Skin of body (tissue), 2 donors: ENCODE results near the gene NUB1. TPM values are rescaled to one million over a fixed set of nuclear protein-coding genes. Genes with fewer than 3 reads are reported as not detected.
"Not testable (repeated sequence)": the region's sequence is repeated elsewhere in the genome, so short reads cannot be mapped to it uniquely, and the experiment has no call there.

ENCODE experiments used
- DNase-seq: peaks from one replicate; lab custom pipeline; 2025; lab: John Stamatoyannopoulos, UW
- total RNA-seq: library from RNA; depleted of rRNA; stranded (reverse); fragments of >200 nt; gene quantifications from one replicate; pipeline ENCODE4 v1.2.3, GENCODE V29; 2014

The NUB1 gene, protein sequence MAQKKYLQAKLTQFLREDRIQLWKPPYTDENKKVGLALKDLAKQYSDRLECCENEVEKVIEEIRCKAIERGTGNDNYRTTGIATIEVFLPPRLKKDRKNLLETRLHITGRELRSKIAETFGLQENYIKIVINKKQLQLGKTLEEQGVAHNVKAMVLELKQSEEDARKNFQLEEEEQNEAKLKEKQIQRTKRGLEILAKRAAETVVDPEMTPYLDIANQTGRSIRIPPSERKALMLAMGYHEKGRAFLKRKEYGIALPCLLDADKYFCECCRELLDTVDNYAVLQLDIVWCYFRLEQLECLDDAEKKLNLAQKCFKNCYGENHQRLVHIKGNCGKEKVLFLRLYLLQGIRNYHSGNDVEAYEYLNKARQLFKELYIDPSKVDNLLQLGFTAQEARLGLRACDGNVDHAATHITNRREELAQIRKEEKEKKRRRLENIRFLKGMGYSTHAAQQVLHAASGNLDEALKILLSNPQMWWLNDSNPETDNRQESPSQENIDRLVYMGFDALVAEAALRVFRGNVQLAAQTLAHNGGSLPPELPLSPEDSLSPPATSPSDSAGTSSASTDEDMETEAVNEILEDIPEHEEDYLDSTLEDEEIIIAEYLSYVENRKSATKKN
- 28.5 TPM for total RNA-seq

DNA sequence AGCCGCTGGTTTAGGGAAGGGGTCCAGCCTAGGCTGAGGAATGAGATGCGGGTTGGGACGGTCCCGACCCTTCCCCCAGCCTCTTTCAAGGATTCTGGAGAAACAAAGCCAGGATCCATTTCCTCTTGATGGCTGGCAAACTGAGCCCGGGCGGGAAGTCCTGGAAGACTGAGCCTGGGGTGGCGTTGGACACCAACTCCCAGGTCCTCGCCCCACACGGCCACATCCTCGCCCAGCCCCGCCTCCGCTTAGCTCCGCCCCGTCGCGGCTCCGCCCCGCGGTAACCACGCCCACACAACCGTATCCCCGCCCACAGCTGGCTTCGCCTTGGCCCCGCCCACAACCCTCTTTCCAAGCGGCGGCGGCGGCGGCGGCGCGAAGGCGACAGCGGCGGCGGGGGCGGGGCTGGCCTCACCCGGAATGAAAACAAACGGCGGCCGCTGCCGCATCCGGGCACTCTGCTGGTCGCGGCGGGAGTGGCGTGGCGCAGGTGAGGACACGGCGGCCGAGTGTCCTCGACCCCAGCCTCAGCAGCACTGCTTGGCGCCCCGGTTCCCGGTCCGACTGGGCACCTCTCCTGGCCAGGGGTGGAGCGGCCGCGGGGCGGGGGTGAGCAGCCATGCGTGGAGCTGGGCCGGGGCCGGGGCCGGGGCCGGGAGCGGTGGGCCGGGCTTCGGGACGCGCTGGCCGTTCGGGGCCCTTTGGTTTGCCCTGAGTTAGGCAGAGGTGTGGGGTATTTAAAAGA, at the start of gene NUB1:
TSS of gene NUB1 (plus strand) at position 456 of the 745 bp plus-strand sequence. CDS start 3,538 bp downstream, outside the sequence.
- peak; percentile 71 for DNase-seq

DNA sequence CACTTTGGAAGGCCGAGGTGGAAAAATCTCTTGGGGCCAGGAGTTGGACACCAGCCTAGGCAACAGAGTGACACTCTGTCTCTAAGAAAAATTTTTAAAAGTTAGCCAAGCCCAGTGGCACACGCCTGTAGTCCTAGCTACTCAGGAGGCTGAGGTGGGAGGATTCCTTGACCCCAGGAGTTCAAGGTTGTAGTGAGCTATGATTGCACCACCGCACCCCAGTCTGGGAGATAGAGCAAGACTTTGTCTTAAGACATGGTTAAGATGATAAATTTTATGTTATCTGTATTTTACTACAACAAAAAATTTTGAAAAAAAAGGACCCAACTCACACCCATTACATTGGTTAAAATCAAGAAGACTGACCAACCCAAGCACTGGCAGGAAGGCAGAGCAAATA, 48.8 kb upstream of the NUB1 start:
- no peak for DNase-seq

DNA sequence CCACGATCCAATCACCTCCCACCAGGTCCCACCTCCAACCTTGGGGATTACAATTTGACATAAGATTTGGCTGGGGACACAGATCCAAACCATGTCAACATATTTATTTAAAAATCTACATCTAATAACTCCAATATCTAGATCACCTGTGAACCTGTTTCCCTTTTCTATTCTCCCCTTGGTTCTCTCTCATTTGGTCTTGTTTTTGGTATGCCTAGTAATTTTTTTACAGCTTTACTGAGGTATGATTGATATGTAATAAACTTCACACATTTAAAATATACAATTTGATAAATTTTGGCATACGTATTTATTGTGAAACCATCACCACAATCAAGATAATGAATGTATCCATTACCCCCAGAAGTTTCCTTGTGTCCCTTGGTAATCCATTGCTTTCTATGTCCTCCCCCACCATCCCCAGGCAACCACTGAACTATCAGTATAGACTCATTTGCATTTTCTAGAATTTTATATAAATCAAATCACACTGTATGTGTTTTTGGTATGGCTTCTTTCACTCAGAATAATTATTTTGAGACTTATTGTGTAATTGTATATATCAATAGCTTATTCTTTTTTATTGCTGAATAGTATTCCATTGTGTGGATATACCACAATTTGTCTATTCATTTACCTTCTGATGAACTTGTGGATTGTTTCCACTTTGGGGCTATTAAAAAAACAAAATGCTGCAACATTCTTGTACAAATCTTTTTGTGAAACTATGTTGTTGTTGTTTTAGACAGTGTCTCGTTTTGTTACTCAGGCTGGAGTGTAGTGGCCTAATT, 45.2 kb upstream of the NUB1 start:
- no peak for DNase-seq

DNA sequence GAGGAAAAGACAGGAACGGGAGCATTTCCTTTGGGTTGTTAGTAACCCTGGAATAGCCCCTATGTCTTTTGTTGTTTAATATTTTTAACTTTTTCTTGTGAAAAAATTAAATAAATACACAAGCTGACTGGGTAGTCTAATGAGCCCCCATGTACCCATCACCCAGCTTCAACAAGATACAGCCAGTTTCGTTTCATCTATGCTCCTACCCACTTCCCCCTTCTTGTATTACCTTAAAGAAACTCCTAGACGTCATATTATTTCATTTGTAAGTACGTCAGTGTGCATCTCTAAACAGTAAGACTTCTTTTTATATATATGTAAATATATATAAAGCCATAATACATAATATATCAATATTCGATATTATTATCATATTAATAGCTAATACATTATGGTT, 42.8 kb upstream of the NUB1 start:
- DNase-seq = no peak

DNA sequence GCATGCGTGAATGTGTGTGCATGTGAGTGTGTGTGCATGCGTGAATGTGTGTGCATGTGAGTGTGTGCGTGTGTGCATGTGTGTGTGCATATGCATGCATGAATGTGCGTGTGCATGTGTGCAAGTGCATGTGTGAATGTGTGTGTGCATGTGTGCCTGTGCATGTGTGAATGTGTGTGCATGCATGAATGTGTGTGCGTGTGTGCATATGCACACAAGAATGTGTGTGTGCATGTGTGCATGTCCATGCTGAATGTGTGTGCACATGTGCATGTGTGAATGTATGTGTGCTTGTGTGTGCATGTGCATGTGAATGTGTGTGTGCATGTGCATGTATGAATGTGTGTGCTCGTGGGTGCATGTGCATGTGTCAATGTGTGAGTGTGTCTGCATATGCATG, 42.1 kb upstream of the NUB1 start:
- DNase-seq = no peak

DNA sequence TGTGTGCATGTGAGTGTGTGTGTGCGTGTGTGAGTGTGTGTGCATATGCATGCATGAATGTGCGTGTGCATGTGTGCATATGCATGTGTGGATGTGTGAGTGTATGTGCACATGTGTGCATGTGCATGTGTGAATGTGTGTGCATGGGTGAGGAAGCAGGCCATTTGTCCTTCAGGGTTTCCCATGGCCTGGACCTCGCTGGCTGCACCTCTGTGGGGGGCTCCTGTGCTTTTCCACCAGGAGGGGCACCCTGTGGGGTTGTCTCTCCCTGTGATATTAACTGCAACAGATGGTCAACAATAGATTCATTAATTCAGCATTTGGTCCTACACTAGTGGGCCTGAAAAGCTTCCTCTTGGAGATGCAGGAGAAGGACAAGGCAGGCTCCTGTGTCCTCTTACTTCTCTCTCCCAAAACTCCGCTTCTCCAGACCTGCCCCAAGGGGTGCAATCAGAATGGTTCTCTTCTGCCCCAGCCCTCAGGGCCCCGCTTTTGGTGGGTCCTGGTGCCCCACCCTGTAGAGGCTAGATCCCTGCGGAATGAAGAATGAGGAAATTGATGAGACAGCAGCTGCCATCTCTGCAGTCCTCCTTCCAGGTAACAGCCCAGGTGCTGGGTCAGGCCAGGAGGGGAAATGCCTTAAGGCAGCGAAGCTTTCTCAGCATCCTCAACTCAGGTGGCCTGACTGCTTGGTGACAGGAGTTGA, 41.5 kb upstream of the NUB1 start:
- DNase-seq = no peak

DNA sequence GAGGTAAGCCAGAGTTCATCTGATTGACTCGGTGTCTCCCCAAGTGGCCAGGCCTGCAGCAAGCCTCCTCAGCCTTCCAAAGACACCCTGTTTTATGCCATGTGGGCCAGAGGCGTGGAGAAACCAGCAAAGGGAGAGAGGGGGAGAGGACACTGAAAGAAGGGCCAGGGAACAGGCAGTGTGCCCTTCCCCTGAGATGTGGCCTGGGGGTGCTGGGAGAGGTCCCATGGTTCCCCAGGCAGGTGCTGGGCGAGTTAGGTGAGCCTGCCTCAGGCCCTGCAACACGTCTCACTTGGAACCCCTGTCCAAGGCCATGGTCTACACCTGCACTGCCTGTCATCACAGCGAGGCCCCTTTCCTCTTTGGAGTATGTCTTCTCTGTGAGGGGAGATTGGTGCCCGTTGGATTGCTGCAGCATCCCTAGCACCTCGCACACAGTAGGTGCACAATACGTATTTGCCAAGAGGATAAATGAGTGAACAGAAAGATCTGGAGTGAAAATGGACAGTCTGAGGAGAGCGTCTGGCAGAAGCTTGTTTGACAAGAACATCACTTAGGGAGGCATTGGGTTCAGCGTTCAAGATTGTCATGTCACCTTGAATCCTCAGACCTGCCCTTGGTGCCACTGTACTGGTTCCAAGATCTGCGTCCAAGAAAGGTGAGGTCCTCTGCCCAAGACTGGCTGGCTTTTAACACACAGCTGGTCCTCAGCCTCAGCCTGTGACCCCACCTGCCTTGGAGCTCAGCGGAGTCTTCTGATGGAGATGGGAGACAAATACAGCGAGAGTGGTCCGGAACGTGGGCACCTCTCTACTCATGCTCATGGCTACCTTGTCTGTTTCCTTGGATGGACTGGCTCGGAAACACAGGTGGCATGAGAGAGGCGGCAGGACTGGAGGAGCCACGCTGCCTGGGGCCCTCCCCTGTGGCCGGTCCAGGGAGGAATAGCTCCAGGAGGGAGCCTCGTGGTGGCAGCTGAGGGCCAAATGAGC, 39.8 kb upstream of the NUB1 start:
- no peak for DNase-seq

DNA sequence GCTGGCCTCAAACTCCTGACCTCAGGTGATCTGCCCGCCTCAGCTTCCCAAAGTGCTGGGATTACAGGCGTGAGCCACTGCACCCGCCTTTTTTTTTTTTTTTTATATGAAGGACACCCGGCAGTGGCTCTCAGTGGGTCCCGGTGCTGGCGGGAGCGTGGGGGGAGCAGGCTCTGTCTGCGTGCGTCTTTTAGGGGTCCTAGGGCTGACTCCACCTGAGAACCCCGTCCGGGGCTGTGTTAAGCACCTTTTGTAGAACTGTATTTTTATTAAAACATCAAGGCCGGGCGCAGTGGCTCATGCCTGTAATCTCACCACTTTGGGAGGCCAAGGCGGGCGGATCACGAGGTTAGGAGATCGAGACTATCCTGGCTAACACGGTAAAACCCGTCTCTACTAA, 37.4 kb upstream of the NUB1 start:
- DNase-seq = not testable (repeated sequence)

DNA sequence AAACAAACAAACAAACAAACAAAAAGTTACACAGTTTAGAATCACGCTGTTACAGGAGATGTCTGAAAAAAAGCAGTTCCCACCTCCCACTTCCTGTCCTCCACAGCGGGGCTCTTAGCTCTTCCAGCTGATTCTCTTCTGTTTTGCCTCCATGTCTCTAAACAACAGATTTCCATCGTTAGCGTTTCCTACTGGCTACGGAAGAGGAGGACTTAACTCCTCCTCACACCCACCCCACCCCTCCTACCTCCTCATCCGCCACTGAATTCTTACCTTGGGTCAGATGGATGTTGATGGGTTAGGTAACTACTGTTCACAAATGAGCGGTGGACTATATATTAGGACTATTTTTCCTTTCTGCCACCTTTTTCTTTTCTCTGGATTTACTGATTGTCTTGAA, 36.8 kb upstream of the NUB1 start:
- no peak for DNase-seq

DNA sequence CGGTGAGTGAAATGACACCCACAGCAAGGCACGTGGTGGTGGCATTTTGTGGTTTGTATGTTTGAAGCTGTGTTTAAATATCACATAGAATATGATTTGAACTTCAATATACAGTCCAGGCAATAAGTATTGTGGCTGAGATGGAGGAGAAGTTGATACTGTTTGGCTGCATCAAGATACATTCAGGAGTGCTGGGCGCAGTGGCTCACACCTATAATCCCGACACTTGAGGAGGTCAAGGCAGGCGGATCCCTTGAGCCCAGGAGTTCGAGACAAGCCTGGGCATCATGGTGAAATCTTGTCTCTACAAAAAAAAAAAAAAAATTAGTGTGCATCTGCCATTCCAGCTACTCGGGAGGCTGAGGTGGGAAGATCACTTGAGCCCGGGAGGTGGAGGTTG, 35.2 kb upstream of the NUB1 start:
- no peak for DNase-seq

DNA sequence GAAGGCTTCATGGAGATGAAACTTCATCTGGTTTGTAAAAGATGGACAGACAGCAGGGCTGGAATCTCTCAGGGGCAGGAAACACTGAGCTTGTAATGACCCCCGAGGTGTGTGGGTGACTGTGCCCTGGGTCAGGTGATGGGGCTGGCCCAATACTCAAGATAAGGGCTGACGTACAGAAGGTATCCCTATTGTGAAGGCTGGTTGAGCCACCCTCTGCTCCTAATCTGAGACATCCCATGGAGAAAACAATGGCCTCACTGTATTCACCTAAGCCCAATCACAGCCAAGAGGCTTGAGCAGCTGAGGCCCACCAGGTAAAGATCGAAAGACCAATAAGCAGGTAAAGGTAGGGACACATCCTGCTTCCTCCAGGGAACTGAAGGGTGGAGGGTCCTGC, 34.8 kb upstream of the NUB1 start:
- DNase-seq = no peak

DNA sequence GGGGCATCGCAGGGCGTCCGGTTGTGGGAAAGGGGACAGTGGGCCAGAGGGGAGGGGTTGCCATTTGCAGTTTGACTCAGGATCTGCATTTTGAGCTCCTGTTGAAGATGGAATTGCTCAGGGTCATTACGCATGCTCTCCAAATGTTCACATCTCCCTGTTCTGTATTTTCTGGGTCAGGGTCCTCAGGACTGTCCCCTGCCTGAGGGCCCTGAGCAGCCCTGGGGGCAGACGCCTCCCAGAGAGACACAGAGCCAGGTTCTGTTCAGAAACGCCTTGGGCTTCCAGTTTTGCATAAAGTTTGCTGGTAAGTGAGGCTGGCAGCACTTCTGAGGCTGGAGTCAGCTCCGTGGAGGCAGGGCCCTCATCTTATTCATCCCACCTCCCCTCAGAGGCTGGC, 34.1 kb upstream of the NUB1 start:
- DNase-seq = no peak

DNA sequence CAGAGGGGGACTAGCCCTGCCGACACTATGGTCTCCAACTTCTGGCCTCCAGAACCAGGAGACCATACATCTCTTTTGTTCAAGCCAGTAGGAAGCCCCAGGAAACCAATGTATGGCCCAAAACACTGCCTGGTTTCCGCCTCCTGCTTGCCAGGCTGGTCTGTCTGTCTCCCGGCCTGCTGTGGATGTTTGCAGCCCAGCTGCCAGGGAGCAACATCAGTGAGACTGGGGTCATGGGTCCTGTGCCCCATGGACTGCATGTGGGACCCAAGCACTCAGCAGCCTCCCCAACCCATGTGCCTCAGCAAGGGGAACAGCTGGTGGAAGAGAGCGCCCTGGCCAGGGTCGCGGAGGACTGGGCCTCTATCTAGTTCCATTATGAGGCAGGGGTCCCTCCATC, 33.4 kb upstream of the NUB1 start:
- DNase-seq = no peak

DNA sequence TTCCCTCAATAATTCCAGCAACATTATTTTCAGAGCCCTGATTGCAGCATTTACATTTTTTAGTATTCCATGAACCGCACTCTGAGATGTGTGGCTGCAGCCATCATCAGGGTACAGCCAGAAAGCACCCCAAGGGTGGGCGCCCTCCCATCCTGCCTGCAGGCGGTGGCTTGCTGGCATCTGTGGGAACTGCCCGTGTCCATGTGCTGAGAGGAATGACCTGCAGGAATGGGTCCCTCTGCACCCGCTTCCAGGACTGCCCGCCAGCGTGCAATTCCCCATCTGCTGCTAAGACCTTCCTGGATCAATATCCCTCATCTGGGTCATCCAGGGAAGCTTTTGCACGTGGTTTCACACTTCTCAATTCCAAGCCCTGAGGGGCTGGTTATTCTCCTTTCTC, 32.8 kb upstream of the NUB1 start:
- DNase-seq = no peak

DNA sequence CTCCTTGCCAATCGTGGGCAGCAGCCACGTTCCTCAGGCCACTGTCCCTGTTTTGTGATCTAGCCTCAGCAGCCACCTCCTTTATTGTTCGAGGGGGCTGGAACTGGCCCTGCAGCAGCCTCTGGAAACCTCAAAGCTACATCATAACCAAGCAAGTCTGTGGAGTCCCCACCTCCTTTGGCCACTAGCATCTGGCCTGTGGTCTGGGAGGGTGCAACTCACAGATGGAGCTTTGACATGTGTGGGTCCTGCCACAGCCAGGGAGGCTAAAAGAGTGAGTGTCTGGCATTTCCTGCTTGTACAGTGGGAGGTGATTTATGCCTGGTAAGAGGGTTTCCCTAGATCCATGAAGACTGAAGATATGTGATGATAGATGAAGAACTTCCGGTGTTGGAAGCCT, 32.3 kb upstream of the NUB1 start:
- DNase-seq = no peak

DNA sequence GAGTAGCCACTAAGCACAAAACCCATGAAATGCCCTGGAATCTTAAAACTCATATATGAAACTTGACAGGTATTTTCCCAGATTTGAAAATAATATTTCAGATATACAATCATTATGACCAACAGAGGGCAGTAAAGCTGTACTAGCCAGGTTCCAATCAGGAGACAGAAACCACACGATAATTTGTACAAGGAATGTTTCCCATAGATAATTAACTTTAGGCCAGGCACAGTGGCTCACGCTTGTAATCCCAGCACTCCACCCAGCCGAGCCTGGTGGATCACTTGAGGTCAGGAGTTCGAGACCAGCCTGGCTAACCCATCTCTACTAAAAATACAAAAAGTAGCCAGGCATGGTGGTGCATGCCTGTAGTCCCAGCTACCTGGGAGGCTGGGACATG, 31.0 kb upstream of the NUB1 start:
- DNase-seq = no peak

DNA sequence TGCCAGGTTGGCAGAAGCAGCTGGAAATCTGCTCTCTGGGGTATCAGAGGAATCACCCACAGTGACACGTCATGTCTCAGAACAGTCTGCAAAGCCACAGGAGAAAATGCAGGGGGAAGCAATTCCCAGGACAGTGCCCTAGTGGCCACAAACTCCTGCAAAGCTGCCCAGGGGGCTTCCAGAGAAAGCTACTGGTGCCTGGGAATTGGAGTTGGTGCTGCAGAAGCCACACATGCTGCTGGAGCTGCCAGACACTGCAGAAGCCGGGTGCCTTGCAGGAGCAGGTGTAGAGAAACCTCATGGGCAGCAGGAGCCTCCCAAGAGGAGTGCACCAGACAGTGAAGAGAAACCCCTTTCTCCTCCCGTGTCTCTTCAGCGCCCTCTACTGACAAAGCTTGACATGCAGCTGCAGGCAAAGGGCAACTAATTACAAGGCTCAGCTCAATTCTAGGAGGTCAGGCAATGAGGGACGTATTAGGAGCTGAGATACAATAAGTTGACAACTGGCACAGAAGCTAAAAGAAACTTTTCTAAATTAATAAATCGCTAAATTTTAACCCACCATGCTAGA, 30.2 kb upstream of the NUB1 start:
- no peak for DNase-seq

DNA sequence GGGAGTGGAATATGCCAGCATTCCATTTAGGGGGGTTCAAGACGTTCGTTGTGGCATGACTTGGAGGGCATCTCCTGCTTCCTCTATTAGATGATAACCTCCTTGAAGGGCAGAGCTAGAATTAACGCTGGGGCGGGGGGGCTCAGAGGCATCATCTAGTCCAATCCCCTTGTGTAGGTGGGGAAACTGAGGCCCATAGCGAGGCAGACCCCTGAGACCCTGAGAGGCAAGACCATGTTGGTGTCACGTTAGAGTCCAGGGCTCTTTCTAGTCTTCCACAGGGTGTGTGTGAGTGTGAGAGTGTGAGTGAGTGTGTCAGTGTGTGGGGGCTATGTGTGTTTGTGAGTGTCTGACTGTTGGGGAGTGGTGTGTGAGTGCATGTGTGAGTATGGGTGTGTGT, 29.3 kb upstream of the NUB1 start:
- no peak for DNase-seq
